ENCODE data around the gene ZNF483.

- TF ChIP-seq EZH2 (IDR thresholded peaks at IDR 0.05; ENCODE audit: insufficient read depth, low read length) (no peak), CTCF (IDR thresholded peaks at IDR 0.05; ENCODE audit: insufficient read depth, low read depth, low read length) (no peak)
These were observed 34.1 kb downstream of the ZNF483 start for GRCh38 chr9:111559000-111559610.
